SK-N-MC (cell line): ENCODE results near the gene LDAF1.

ENCODE experiments used
- EZH2 ChIP-seq: fragments of 200-600 bp; sonication (generic); IDR thresholded peaks from one replicate; pipeline ENCODE4 v1.6.1; 2017; ENCODE audit warnings: antibody characterized with exemption
- FOXP2 ChIP-seq: optimal IDR thresholded peaks from 2 replicates; pipeline ENCODE3; 2011; ENCODE audit warnings: mild to moderate bottlenecking, moderate library complexity; ENCODE audit not compliant: insufficient read depth; ENCODE audit errors: extremely low read length, control extremely low read depth
- POLR2AphosphoS5 ChIP-seq: IDR thresholded peaks from 2 replicates; pipeline ENCODE4 v1.6.1; 2012; ENCODE audit warnings: mild to moderate bottlenecking, low read depth, low read length, borderline replicate concordance

- no peak for TF ChIP-seq POLR2AphosphoS5
- no peak for TF ChIP-seq EZH2
- no peak for TF ChIP-seq FOXP2
Measured at GRCh38 chr16:21164521-21165168, 6.2 kb downstream of the LDAF1 start.
